ENCODE measurements around the gene CEP295NL. TPM values are rescaled to one million over a fixed set of nuclear protein-coding genes. Genes with fewer than 3 reads are reported as not detected.
A peak's percentile ranks its signal among the peaks of the same experiment; 100 is the strongest.
"Not testable (repeated sequence)": the region's sequence is repeated elsewhere in the genome, so short reads cannot be mapped to it uniquely, and the experiment has no call there.

Gene CEP295NL
- total RNA-seq, 1 donor from 2014 or later: not detected

DNA sequence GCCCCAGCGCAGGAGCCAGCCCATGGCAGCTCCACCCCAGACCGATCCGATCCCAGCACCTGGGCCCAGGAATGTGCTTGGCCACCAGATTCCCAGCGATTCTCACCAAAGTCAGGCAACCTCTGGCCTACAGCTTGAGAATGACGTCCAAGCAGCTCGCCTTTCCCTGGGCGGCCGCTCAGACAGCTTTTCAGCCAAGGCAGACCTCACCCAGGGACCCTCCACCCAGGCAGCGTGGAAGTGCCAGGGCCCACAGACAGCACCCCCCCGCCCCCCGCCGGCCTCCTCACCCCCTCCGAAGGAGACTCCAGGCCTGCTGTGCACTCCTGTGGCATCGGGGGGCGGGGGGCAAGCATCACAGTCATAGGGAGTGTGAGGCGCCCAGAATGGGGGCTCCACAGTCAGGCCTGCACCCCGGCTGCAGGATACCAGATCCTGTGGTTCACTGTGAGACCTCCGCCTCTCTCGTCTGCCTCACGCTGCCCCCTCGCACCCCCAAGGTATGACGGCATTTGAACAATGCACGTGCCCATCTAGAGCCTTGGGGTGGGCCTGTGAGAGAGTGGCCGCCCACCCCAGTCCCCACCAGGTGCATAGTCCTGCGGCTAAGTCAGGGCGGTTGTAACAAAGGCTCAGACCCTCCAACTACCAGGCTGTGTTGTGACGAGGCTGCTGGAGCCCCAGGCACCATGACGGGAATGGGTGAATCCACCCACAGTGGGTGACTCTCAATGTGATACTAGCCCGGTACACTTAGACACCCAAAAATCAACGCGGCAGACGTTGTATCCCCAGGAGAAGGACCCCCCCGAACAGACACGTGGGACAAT, 6.0 kb downstream of the CEP295NL start:
- Mint-ChIP-seq H3K4me1 (ENCODE audit: low read depth) (no peaks in the 10 kb centered on the region), H3K27me3 (ENCODE audit: low read depth) (no peaks in the 10 kb centered on the region), H3K27ac (no peak overlapping the region)

DNA sequence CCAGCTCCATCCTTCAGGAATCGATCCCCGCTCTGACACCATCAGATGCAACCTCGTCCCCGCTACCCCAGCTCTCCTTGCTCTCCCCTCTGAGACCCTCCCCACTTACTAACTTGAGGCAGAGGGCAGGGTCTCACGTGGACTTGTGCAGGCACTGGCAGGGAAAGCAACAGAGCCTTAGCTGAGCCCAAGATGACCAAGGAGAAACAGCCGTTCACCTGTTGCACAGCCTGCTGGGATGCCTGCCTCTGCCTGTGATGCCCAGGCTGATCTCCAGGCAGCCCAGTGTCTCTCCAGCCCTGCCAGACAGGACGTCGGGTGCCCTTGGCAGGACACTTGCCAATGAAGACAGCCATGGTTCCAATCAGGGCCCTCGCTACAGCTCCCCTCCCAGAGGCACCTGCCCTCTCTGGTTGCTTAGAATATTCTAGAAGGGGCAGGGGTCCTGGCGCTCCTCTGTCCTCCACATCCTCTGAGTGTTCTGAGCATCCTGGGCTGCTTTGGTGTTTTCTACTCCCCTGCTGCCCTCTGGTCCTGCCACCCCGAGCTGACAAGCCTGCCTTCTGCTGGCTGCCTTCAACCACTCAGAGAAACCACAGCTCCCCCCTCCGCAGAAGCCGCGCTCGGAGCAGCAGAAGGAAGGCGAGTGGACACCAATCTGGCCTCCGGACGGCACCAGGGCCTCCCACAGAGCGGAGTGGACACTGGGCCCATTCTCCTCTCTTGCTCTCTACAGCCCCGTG, 6.7 kb downstream of the CEP295NL start:
- Mint-ChIP-seq H3K27me3 (ENCODE audit: low read depth) (no peaks in the 10 kb centered on the region), H3K4me3 (ENCODE audit: low read depth) (no peak overlapping the region), H3K36me3 (ENCODE audit: low read depth) (no peaks in the 10 kb centered on the region), H3K9me3 (no peaks in the 10 kb centered on the region), H3K27ac (no peak overlapping the region), H3K4me1 (ENCODE audit: low read depth) (peaks cover 5% of the 10 kb centered on the region)
- DNase-seq (ENCODE audit: low spot score): no peak
- intact Hi-C loops (cut with micrococcal nuclease): no loop called here

More for the DNA sequence above, 6.0 kb downstream of the CEP295NL start:
- DNase-seq (ENCODE audit: low spot score): no peak
- H3K36me3 Mint-ChIP-seq (ENCODE audit: low read depth): no peaks in the 10 kb centered on the region
- intact Hi-C loops (cut with micrococcal nuclease): no loop called here
- H3K9me3 Mint-ChIP-seq: no peaks in the 10 kb centered on the region
- no peak overlapping the region for H3K4me3 Mint-ChIP-seq (ENCODE audit: low read depth)

DNA sequence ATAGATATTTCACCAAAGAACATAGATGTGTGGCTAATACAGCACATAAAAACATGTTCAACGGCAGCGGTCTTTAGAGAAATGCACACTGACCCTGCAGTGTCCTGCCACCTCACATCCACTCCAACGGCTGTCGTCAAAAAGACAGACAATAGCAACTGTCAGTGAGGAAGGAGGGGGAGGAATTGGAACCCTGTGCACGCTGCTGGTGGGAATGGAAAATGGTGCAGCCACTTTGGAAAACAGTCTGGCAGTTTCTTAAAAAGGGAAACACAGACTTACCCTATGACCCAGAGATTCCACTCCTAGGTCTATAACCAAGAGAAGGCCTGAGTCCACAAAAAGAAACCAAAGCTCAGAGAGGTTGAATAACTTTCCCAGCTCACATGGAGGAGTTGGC, 7.7 kb downstream of the CEP295NL start:
- Mint-ChIP-seq H3K27ac (no peak overlapping the region), H3K27me3 (ENCODE audit: low read depth) (no peaks in the 10 kb centered on the region), H3K4me3 (ENCODE audit: low read depth) (no peak overlapping the region), H3K9me3 (no peaks in the 10 kb centered on the region), H3K36me3 (ENCODE audit: low read depth) (no peaks in the 10 kb centered on the region), H3K4me1 (ENCODE audit: low read depth) (peaks cover 13% of the 10 kb centered on the region)
- intact Hi-C loops (cut with micrococcal nuclease): no loop called here
- DNase-seq (ENCODE audit: low spot score): no peak

DNA sequence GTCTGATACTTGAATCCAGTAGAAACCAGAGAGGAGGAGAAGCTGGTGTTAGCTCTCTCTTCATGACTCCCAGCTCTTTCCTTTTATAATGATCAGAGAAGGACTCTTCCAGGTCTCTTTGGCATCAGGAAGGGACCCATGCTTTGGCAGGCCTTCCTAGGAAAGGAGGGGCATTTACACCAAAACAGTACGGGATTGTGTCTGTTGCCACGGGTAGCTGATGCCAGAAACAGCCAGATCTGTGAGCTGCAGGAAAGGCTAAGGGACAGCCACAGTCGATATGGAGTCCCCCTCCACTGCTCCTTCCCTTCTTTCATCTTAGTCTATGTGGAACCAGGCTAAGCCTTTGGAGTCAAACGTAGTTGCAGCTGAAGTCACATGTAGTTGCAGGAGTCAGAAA, 9.3 kb downstream of the CEP295NL start:
- intact Hi-C loops (cut with micrococcal nuclease): no loop called here
- DNase-seq (ENCODE audit: low spot score): no peak
- no peaks in the 10 kb centered on the region for H3K9me3 Mint-ChIP-seq

DNA sequence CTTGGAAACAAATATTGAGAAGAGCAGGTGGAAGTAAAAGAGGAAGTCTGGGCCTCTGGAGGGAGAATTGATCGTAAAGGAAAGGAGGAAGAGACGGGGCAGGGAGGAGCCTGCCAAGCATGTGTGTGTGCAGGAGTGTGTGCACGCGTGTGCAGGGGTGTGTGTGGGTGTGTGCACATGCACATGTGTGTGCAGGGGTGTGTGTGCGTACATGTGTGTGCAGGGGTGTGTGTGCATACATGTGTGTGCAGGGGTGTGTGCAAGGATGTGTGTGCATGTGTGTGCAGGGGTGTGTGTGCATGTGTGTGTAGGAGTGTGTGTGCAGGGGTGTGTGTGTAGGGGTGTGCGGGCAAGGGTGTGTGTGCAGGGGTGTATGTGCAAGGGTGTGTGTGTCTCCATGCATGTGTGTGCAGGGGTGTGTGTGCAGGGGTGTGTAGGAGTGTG, 10.0 kb downstream of the CEP295NL start:
- Mint-ChIP-seq H3K4me3 (ENCODE audit: low read depth) (no peak overlapping the region), H3K9me3 (no peaks in the 10 kb centered on the region), H3K27me3 (ENCODE audit: low read depth) (peaks cover 7% of the 10 kb centered on the region), H3K36me3 (ENCODE audit: low read depth) (no peaks in the 10 kb centered on the region), H3K27ac (no peak overlapping the region), H3K4me1 (ENCODE audit: low read depth) (peaks cover 23% of the 10 kb centered on the region)
- intact Hi-C loops (cut with micrococcal nuclease): no loop called here
- DNase-seq (ENCODE audit: low spot score): no peak

More for the DNA sequence above, 9.3 kb downstream of the CEP295NL start:
- H3K27ac Mint-ChIP-seq: no peak overlapping the region
- no peaks in the 10 kb centered on the region for H3K36me3 Mint-ChIP-seq (ENCODE audit: low read depth)
- H3K27me3 Mint-ChIP-seq (ENCODE audit: low read depth): peaks cover 5% of the 10 kb centered on the region
- H3K4me1 Mint-ChIP-seq (ENCODE audit: low read depth): peaks cover 23% of the 10 kb centered on the region
- H3K4me3 Mint-ChIP-seq (ENCODE audit: low read depth): no peak overlapping the region

DNA sequence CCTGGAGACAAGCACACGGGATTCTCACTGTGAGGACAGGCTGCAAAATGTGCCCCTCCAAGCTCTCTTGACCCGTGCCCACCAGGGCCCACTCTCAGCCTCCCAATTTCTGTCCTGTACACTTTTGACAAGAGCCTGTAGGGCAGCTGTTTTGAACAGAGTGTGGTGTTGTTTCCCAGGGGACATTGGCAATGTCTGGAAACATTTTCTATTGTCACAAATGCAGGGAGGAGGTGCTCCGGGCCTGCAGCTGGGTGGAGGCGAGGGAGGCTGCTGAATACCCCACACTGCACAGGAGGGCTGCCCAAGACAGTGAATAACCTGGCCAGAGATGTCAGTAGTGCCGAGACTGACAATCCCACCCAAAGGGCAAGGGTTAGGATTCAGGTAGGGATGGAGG, 10.5 kb downstream of the CEP295NL start:
- no peaks in the 10 kb centered on the region for H3K36me3 Mint-ChIP-seq (ENCODE audit: low read depth)
- DNase-seq (ENCODE audit: low spot score): no peak
- peaks cover 23% of the 10 kb centered on the region for H3K4me1 Mint-ChIP-seq (ENCODE audit: low read depth)
- no peak overlapping the region for H3K4me3 Mint-ChIP-seq (ENCODE audit: low read depth)
- H3K27ac Mint-ChIP-seq: no peak overlapping the region
- intact Hi-C loops (cut with micrococcal nuclease): no loop called here
- H3K27me3 Mint-ChIP-seq (ENCODE audit: low read depth): peaks cover 8% of the 10 kb centered on the region
- no peaks in the 10 kb centered on the region for H3K9me3 Mint-ChIP-seq

DNA sequence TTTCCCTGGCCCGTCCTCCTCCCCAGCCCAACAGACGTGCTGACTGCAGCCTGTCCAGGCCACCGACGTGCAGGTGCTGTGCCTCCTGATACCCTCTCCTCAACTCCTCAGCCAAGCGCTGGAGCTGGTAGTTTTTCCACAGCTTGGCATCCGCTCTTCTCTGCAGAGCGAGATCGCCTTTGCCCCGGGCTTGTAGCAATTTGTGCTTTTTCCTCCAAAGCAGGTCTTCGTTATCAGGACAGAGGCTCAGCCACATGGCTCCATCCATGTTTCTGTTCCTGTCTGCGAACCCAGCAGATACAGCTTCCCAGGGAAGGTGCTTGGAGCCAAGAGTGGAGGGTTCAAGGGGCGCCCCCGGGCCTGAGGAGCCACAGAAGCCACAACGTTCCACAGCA, 10.9 kb downstream of the CEP295NL start:
- no peak overlapping the region for H3K4me3 Mint-ChIP-seq (ENCODE audit: low read depth)
- H3K36me3 Mint-ChIP-seq (ENCODE audit: low read depth): no peaks in the 10 kb centered on the region
- H3K9me3 Mint-ChIP-seq: no peaks in the 10 kb centered on the region
- intact Hi-C loops (cut with micrococcal nuclease): no loop called here
- peaks cover 8% of the 10 kb centered on the region for H3K27me3 Mint-ChIP-seq (ENCODE audit: low read depth)
- no peak for DNase-seq (ENCODE audit: low spot score)
- H3K27ac Mint-ChIP-seq: no peak overlapping the region
- peaks cover 23% of the 10 kb centered on the region for H3K4me1 Mint-ChIP-seq (ENCODE audit: low read depth)

DNA sequence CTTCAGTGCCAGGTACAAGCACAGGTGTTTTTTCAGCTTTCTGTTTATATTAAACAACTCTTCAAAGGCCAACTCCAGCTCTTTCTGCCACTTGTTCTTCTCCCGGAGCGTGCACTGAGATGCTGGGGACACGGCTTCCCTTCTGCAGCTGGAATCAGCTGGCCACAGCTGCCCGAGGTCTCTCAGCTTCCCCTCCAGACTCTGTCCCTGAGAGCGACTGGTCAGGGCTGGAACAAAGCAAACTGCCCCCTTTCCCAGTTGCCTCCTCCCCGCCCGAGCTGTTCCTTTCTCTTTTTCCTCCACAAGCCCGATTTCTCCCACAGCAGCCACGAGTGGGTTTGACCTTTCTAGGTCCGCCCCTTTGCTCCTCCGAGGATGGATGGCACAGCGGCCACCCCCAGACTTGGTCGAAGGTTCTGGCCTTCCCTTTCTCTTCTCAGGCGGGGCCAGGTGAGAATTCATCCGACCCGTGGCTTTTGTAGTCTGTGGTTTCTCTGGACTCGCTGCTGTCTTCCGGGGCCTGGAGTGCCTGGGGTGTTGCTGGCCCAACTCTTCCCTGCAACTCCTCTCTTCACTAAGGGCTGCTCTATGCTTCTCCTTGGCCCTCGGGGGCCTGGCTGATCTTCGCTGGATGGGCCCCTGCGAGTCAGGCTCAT, 11.5 kb downstream of the CEP295NL start:
- intact Hi-C loops (cut with micrococcal nuclease): no loop called here
- H3K4me3 Mint-ChIP-seq (ENCODE audit: low read depth): no peak overlapping the region
- peaks cover 23% of the 10 kb centered on the region for H3K4me1 Mint-ChIP-seq (ENCODE audit: low read depth)

DNA sequence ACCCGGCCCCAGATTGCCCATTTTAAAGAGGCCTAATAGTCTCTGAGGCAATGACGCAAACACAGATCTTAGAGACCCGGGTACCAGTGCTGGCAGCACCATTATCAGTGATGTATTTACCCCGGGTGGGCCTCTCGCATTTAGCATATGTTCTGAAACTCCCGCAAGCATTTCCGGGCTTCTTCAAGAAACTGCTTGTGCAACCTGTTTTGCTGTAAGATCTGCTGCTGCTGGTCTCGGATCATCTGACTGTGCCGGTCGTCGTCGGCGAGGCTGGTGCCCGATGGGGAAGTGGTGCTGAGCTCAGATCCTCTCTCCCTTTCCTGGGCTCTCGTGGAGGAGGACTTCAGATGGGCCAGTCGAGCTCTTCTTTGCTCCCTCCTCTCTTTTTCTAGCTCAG, 12.5 kb downstream of the CEP295NL start:
- H3K4me1 Mint-ChIP-seq (ENCODE audit: low read depth): peaks cover 23% of the 10 kb centered on the region
- no peaks in the 10 kb centered on the region for H3K9me3 Mint-ChIP-seq
- DNase-seq (ENCODE audit: low spot score): peak; percentile 32
- H3K36me3 Mint-ChIP-seq (ENCODE audit: low read depth): no peaks in the 10 kb centered on the region
- intact Hi-C loops (cut with micrococcal nuclease): no loop called here
- no peak overlapping the region for H3K4me3 Mint-ChIP-seq (ENCODE audit: low read depth)
- H3K27me3 Mint-ChIP-seq (ENCODE audit: low read depth): peaks cover 8% of the 10 kb centered on the region
- no peak overlapping the region for H3K27ac Mint-ChIP-seq

More for the DNA sequence above, 11.5 kb downstream of the CEP295NL start:
- no peak for DNase-seq (ENCODE audit: low spot score)
- Mint-ChIP-seq H3K27ac (no peak overlapping the region), H3K9me3 (no peaks in the 10 kb centered on the region), H3K27me3 (ENCODE audit: low read depth) (peaks cover 8% of the 10 kb centered on the region), H3K36me3 (ENCODE audit: low read depth) (no peaks in the 10 kb centered on the region)

DNA sequence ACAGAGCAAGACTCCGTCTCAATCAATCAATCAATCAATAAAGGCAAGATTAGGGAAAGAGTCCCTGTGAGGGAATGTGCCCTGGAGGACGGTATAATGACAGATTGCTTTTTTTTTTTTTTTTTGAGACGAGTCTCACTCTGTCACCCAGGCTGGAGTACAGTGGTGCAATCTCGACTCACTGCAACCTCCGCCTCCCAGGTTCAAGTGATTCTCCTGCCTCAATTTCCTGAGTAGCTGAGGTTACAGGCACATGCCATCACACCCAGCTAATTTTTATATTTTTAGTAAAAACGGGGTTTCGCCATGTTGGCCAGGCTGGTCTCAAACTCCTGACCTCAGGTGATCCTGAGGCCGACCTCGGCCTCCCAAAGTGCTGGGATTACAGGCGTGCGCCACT, 12.9 kb downstream of the CEP295NL start:
- H3K9me3 Mint-ChIP-seq; H3K27ac Mint-ChIP-seq; DNase-seq (ENCODE audit: low spot score); intact Hi-C loops (cut with micrococcal nuclease); H3K36me3 Mint-ChIP-seq (ENCODE audit: low read depth); H3K4me3 Mint-ChIP-seq (ENCODE audit: low read depth): not testable (repeated sequence)
- peaks cover 23% of the 10 kb centered on the region for H3K4me1 Mint-ChIP-seq (ENCODE audit: low read depth)
- peaks cover 10% of the 10 kb centered on the region for H3K27me3 Mint-ChIP-seq (ENCODE audit: low read depth)

DNA sequence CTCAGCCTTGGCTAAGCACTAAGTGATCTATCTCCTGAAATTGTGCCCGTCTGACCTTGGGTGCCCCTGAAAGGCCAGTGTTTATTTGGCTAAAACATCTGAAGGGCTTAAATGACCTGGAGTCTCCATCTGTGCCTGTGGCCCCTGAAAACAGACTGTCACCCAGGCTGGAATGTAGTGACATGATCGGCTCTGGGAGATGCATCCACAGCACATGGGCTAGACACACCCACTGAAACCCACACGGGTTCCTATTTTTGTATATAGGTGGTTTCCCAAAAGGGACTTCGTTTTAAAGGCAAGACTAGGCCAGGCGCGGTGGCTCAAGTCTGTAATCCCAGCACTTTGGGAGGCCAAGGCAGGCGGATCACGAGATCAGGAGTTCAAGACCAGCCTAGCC, 13.5 kb downstream of the CEP295NL start:
- H3K36me3 Mint-ChIP-seq (ENCODE audit: low read depth): no peaks in the 10 kb centered on the region
- H3K27me3 Mint-ChIP-seq (ENCODE audit: low read depth): peaks cover 10% of the 10 kb centered on the region
- intact Hi-C loops (cut with micrococcal nuclease): no loop called here
- no peak for DNase-seq (ENCODE audit: low spot score)
- H3K9me3 Mint-ChIP-seq: no peaks in the 10 kb centered on the region
- H3K27ac Mint-ChIP-seq: peak overlapping the region; percentile 24
- H3K4me3 Mint-ChIP-seq (ENCODE audit: low read depth): no peak overlapping the region
- H3K4me1 Mint-ChIP-seq (ENCODE audit: low read depth): peaks cover 23% of the 10 kb centered on the region

DNA sequence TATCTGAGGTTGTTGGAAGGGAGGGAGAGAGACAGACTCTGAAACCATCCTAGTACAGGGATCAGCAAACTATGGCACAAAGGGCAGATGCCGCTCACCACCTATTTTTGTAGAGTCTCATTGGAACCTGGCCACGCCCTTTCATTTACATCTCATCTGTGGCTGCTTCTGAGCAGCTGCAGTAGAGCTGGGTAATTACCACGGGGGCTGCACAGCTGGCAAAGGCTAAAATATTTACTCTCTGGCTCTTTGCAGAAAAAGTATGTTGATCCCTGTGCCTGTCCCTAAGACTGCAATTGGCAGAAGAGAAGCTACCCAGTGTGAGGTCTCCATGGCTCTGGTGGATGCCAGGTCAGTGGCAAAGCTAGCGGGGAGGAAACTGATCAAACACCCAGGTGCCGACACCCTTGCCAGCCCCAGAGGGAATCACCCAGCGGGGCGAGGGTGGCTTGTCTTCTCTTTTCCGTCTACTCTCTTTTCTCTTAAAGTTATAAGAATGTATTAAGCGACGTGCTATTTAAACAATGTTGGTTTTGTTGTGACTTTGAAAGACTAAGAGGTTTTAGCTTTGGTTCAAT, 14.0 kb downstream of the CEP295NL start:
- H3K4me1 Mint-ChIP-seq (ENCODE audit: low read depth): peaks cover 23% of the 10 kb centered on the region
- no peak for DNase-seq (ENCODE audit: low spot score)
- intact Hi-C loops (cut with micrococcal nuclease): no loop called here
- no peak overlapping the region for H3K27ac Mint-ChIP-seq
- peaks cover 10% of the 10 kb centered on the region for H3K27me3 Mint-ChIP-seq (ENCODE audit: low read depth)
- no peaks in the 10 kb centered on the region for H3K36me3 Mint-ChIP-seq (ENCODE audit: low read depth)
- H3K4me3 Mint-ChIP-seq (ENCODE audit: low read depth): no peak overlapping the region
- H3K9me3 Mint-ChIP-seq: no peaks in the 10 kb centered on the region

Data from activated T-helper 2 cell treated with anti-CD3 and anti-CD28 coated beads, Interferon-gamma antibody, Interleukin-2, Interleukin-4, amounts not matched to agents 10 μg/mL and 5 μg/mL and 100 μg/mL, durations not matched to agents 14 hours and 24 hours and 36 hours (primary cell).